Measurements from ENCODE around the gene SLC22A31. TPM values are rescaled to one million over a fixed set of nuclear protein-coding genes. Genes with fewer than 3 reads are reported as not detected.

The SLC22A31 gene
- total and polyA plus RNA-seq, 2 donors (not counting 3 experiments of a cell fraction or from before 2014, with no cell fraction given) = 1.0 TPM; not detected in 1

DNA sequence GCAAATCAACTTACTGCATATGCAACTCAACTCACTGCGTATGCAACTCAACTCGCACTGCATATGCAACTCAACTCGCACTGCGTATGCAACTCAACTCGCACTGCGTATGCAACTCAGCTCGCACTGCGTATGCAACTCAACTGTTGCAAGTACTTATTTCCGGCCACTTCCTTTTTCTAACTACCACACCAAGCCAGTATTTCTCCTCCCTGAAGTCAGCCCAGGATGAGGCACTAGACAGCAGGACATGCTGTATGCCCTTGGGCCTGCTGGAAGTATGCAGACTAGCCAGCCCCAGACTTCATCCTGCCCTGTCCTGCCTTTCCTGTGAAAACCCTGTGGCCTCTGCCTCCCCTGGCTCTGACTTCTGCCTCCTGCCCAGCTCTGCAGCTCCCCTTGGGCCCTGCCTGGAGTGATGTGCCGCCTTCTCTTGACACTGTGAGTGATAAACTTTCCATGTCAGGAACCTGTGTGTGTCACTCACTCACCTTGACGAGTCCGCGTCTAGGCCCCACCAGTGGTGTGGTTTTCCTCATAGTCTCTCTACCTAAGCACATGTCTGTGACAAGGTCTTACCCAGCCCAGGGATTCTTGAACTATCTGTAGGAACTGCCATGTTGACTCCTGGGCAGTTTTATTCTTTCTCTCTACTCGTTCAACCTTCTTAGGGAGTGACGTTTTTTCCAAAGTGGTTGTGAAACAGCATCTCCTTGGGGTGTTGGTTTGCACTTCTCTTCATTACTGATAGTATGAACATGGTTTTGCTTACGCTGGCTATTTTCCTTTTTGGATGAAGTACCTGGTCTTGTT, 33.5 kb upstream of the SLC22A31 start:
- POLR2A ChIA-PET = no interaction called here
- H3K4me2 ChIP-seq (ENCODE audit: insufficient read depth, low read length) = no peak overlapping the region
- peaks cover 0 to 31% of the 10 kb centered on the region in 2 experiments for H3K36me3 ChIP-seq (ENCODE audit: control insufficient read depth in 2 of 2, extremely low read depth in 1 of 2, insufficient read depth in 2 of 2, low read length in 2 of 2)
- H4K20me1 ChIP-seq (replicated peaks; ENCODE audit: control insufficient read depth, extremely low read depth, insufficient read depth, low read length) = no peaks in the 10 kb centered on the region
- H3K4me3 ChIP-seq (replicated peaks in 1 of 3; ENCODE audit: insufficient read depth in 1 of 3, low read depth in 1 of 3, low read length in 3 of 3) = no peak overlapping the region
- CTCF ChIA-PET = no interaction called here
- no peaks in the 10 kb centered on the region for H3K4me1 ChIP-seq (ENCODE audit: control insufficient read depth, extremely low read depth, insufficient read depth, low read length)
- TF ChIP-seq POLR2AphosphoS5 (IDR thresholded peaks at IDR 0.05; ENCODE audit: insufficient read depth, low read depth, low read length) = no peak
- TF ChIP-seq EZH2 (IDR thresholded peaks at IDR 0.05; ENCODE audit: borderline replicate concordance, low read depth, low read length, severe bottlenecking) = no peak
- TF ChIP-seq, protein P1, sequence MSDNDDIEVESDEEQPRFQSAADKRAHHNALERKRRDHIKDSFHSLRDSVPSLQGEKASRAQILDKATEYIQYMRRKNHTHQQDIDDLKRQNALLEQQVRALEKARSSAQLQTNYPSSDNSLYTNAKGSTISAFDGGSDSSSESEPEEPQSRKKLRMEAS (IDR thresholded peaks at IDR 0.05; ENCODE audit: insufficient read depth, insufficient read length) = no peak
- no peak for TF ChIP-seq POLR2A (IDR thresholded peaks at IDR 0.05; ENCODE audit: low read depth, low read length)
- TF ChIP-seq JUN (IDR thresholded peaks at IDR 0.05; ENCODE audit: borderline replicate concordance, insufficient read depth, insufficient read length, low read depth) = no peak
- TF ChIP-seq FOS (IDR thresholded peaks at IDR 0.05; ENCODE audit: borderline replicate concordance, insufficient read depth, low read length) = no peak
- no peak for TF ChIP-seq GATA2 (IDR thresholded peaks at IDR 0.05; ENCODE audit: insufficient read depth, insufficient read length, low read depth, low read length)
- no peak for TF ChIP-seq MYC (IDR thresholded peaks at IDR 0.05; ENCODE audit: low read depth, low read length)
- TF ChIP-seq, protein P2, sequence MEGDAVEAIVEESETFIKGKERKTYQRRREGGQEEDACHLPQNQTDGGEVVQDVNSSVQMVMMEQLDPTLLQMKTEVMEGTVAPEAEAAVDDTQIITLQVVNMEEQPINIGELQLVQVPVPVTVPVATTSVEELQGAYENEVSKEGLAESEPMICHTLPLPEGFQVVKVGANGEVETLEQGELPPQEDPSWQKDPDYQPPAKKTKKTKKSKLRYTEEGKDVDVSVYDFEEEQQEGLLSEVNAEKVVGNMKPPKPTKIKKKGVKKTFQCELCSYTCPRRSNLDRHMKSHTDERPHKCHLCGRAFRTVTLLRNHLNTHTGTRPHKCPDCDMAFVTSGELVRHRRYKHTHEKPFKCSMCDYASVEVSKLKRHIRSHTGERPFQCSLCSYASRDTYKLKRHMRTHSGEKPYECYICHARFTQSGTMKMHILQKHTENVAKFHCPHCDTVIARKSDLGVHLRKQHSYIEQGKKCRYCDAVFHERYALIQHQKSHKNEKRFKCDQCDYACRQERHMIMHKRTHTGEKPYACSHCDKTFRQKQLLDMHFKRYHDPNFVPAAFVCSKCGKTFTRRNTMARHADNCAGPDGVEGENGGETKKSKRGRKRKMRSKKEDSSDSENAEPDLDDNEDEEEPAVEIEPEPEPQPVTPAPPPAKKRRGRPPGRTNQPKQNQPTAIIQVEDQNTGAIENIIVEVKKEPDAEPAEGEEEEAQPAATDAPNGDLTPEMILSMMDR (IDR thresholded peaks at IDR 0.05; ENCODE audit: extremely low read depth in 1 of 2, insufficient read depth in 1 of 2, low read depth in 1 of 2, low read length in 2 of 2) = no peak
- H3K9me3 ChIP-seq (replicated peaks; ENCODE audit: control insufficient read depth, insufficient read depth, low read length) = peaks cover 5% of the 10 kb centered on the region
- BruUV-seq (replicated peaks) = no TSS peak
- H3K79me2 ChIP-seq (ENCODE audit: control insufficient read depth, insufficient read depth, low read length) = no peaks in the 10 kb centered on the region
- H3K27ac ChIP-seq (ENCODE audit: insufficient read depth, low read depth, low read length) = no peak overlapping the region
- FAIRE-seq (no peak), DNase-seq (ENCODE audit: low read depth, low spot score) (no peak)
- H3K27me3 ChIP-seq (ENCODE audit: control insufficient read depth in 2 of 2, insufficient read depth in 2 of 2, low read length in 2 of 2) = no peaks in the 10 kb centered on the region
- H3K9ac ChIP-seq (replicated peaks; ENCODE audit: extremely low read depth, insufficient read depth, low read length) = no peak overlapping the region
- H3K9me1 ChIP-seq (replicated peaks; ENCODE audit: control insufficient read depth, extremely low read depth, insufficient read depth, low read length) = no peaks in the 10 kb centered on the region
- dilution Hi-C loops (cut with MboI; ENCODE audit: extremely low pct_ligation_motif_present, low sequenced_read_pairs) = no loop called here
- intact Hi-C loops (cut with micrococcal nuclease) = no loop called here
- H2AFZ ChIP-seq (ENCODE audit: low read depth, low read length) = no peak overlapping the region

Data from endothelial cell of umbilical vein (primary cell).